GM21515 (cell line): ENCODE measurements around the gene BTG2.
"Not testable (repeated sequence)": the region's sequence is repeated elsewhere in the genome, so short reads cannot be mapped to it uniquely, and the experiment has no call there.

Source experiments
- ATAC-seq: cut with Tn5 transposase; IDR thresholded peaks from one replicate; pipeline ENCODE4 v1.9.1; 2021; ENCODE audit not compliant: unreplicated experiment

Gene BTG2

GRCh38 chr1:203304919-203305808 is at the start of gene BTG2:
TSS of gene BTG2 (plus strand) at chr1:203305519. CDS start at chr1:203305607, 88 bp downstream.
- ATAC-seq, result peak; percentile 71

DNA sequence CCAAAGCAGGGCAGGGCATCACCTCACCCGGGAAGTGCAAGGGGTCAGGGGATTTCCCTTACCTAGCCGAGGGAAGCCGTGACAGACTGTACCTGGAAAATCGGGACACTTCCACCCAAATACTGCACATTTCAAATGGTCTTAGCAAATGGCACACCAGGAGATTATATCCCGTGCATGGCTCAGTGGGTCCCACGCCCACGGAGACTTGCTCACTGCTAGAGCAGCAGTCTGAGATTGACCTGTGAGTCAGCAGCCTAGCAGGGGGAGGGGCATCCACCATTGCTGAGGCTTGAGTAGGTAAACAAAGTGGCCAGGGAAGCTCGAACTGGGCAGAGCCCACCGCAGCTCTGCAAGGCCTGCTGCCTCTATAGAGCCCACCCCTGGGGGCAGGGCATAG is 48.7 kb upstream of the BTG2 start:
- not testable (repeated sequence) for ATAC-seq

DNA sequence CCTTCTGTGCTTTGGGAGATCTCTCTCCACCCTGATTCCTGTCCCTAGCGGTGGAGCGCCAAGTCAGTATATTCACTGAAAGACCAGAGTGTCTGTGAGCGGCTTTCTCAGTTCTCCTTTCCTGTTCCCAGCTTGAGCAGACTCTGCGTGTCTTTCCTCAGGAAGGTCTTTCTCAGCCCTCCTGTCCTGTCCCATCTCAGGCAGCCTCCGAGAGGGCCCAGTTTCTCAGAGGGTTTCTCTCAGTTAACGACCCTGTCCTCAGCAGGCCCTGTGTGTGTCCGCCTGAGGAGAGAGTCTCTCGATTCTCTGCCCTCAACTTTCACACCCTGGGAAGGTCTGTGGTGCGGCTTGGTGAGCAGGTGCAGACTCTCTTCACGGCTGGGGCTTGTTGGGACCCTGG is 41.8 kb upstream of the BTG2 start:
- ATAC-seq, result no peak

GRCh38 chr1:203264052-203264501 is 41.2 kb upstream of the BTG2 start:
- ATAC-seq, result no peak

- ATAC-seq, result no peak
Measured at GRCh38 chr1:203265541-203265940, 39.8 kb upstream of the BTG2 start.

- ATAC-seq, result not testable (repeated sequence)
Measured at GRCh38 chr1:203266140-203266539, 39.2 kb upstream of the BTG2 start.

- peak; percentile 48 for ATAC-seq
Measured at GRCh38 chr1:203267347-203267846, 37.9 kb upstream of the BTG2 start.

DNA sequence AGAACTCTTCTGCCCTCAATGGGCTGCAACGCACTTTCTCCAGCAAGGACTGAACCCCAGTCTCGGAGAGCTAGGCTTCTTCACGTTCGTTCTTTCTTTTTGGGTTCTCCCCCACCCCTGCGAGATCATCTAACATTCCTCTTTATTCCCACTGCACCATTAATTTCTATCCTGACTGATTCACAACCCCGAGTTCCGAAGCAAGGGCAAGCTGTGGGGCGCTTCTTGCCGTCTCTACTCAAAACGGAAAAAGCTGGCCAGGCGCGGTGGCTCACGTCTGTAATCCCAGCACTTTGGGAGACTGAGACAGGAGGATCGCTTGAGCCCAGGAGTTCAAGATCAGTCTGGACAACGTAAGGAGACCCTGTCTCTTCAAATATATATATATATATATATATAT is 37.4 kb upstream of the BTG2 start:
- ATAC-seq, result no peak

- no peak for ATAC-seq
Measured at GRCh38 chr1:203268901-203269653, 36.2 kb upstream of the BTG2 start.

DNA sequence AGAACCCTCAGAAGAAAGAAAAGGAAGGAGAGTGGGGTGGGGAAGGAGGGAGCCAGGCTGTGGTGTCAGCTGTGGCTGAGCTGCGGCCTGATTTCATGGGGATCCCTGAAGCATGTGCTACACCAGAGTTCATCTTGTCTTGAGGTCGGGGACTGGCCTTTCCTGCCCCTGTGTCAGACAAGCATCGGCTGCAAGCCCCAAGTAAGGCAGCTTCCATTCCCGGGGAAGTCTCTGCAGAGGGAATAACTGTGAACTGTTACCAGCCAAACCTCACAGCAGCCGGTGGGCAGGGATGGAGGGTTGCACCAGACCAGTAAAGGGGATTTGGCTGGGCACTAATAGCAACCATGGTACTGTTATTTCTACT is 35.7 kb upstream of the BTG2 start:
- ATAC-seq, result no peak

DNA sequence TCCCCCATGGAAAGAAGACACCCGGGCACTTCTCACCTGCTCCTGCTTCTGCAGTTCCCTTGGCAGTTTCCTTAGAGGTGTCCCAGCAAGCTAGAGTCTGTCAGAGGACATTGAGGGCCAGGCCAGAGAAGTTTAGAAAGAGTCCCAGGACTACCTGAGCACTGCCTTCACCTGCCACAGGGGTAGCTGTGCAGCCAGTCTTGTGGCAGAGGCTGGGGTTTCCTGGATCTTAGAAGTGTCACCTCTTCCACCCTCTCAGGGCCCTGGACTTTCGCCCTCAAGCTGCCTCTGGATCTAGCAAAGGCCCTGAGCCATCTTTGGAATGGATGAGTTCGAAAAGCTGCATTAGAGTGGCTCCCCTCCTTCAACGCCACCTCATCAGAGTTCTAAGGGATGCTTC is 34.9 kb upstream of the BTG2 start:
- no peak for ATAC-seq

DNA sequence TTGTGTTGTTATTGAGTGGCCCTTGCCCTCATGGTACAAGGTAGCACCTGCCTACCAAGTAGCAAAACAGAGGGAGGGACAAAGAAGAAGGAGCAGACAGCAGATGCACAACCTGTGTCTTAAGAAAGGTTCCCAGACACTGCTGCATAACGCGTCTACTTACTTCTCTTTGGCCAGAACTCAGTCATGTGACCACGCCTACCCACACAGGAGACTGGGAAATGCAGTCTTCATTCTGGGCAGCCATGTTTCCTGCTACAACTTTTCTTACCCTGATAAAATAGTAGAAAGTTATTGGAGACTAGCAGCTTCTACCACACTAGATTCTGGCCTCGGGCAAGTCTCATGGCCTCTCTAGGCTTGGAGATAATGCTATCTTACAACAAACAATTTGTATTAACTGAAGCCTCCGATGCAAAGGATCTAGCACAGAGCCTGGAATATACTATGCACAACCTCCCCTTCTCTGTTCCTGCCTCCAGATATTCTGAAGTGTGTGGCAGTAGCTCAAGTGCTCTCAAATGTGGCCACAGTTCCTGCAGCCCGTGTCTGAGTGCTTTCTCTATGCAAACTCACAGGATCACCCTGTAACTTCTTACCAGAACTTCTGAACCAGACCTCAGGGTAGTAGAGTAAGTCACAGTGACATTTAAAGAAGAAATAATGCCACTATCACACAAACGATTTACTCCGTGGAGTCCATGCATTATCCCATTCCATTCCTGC is 34.1 kb upstream of the BTG2 start:
- ATAC-seq, result no peak

DNA sequence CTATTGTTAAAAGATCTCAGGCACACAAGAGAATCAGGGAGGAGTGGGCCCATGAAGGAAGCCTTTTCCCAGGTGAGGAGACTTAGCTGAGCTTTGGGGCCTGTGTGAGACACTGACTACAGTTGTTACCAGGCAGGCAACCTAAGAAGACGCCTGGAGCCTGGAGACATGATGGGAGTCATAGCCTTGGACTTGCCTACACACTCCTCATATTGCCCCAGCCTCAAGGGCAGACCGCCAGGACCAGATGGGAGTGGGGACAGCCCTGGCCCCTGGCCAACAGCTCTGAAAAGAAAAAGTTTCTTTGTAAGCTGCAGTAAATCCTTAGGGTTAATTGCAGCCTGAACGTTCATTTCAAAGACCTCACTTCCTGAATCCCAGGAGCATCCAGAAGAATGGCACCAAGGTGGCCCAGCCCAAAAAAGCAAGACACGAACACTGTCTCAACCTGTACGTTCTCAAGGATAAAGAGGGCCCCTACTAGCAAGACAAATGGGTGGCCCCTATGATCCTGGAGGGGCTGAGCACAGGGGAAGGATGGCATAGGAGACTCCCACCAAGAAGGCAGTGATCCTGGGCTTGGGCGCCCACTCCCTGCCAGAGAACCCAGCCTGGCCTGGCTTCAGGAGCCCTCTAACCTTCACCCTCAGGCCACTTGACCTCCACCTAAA is 33.2 kb upstream of the BTG2 start:
- ATAC-seq, result no peak

- ATAC-seq, result no peak
Measured at GRCh38 chr1:203272633-203273205, 32.6 kb upstream of the BTG2 start.

- peak; percentile 51 for ATAC-seq
Measured at GRCh38 chr1:203273206-203273868, 32.0 kb upstream of the BTG2 start.

- peak; percentile 28 for ATAC-seq
Measured at GRCh38 chr1:203273869-203274602, 31.3 kb upstream of the BTG2 start.

GRCh38 chr1:203274603-203275381 is 30.5 kb upstream of the BTG2 start:
- no peak for ATAC-seq

- ATAC-seq, result no peak
Measured at GRCh38 chr1:203275656-203276272, 29.6 kb upstream of the BTG2 start.
